Thyroid gland (tissue), 4 donors: ENCODE data around the gene COP1. TPM values are rescaled to one million over a fixed set of nuclear protein-coding genes. Genes with fewer than 3 reads are reported as not detected.
A peak's percentile ranks its signal among the peaks of the same experiment; 100 is the strongest.

Experiments
- DNase-seq, 2 donors: peaks; one replicate each; pipeline ENCODE4 v3.0.0-alpha.2; 2019
- H3K27ac ChIP-seq, 3 donors: fragments of 200-600 bp; sonication (generic); 1 replicate in 2 of 3; 2 replicates in 1 of 3; pipeline ENCODE4 v1.5.1; 2016 to 2019; ENCODE audit warnings: mild to moderate bottlenecking in 1 of 3, moderate library complexity in 1 of 3
- H3K27me3 ChIP-seq: fragments of 200-600 bp; sonication (generic); one replicate; pipeline ENCODE4 v1.5.1; 2019
- H3K36me3 ChIP-seq, 2 donors: fragments of 200-600 bp; sonication (generic); one replicate each; pipeline ENCODE4 v1.5.1; 2016 to 2019
- H3K4me1 ChIP-seq, 2 donors: fragments of 200-600 bp; sonication (generic); one replicate each; pipeline ENCODE4 v1.5.1; 2017 to 2019
- H3K4me3 ChIP-seq, 3 donors: fragments of 200-600 bp; sonication (generic); replicated peaks in 1 of 3; 1 replicate in 2 of 3; 2 replicates in 1 of 3; pipeline ENCODE4 v1.5.1; 2016; ENCODE audit warnings: mild to moderate bottlenecking in 1 of 3
- H3K9me3 ChIP-seq: fragments of 200-600 bp; sonication (generic); one replicate; pipeline ENCODE4 v1.5.1; 2017
- POLR2A ChIP-seq, 2 donors: fragments of 450-650 bp; IDR thresholded peaks; one replicate each; pipeline ENCODE4 v1.6.1; 2017; ENCODE audit warnings: antibody characterized with exemption in 2 of 2, mild to moderate bottlenecking in 2 of 2, moderate library complexity in 1 of 2
- WGBS, 2 donors: methylation state at CpG; one replicate each; pipeline ENCODE4 v1.1.5; 2017; 5-methylcytosine and 5-hydroxymethylcytosine counted together
- intact Hi-C: fragments of 100-400 bp; cut with DNase I; formaldehyde crosslinking; loops from one replicate; pipeline ENCODE4 v1.15.1; 2023
- small RNA-seq: library from RNA; depleted of rRNA; stranded (forward); fragments of <200 nt; gene quantifications from one replicate; pipeline ENCODE3, GENCODE V24; 2016
- total RNA-seq, 4 donors: library from RNA; depleted of rRNA; stranded (reverse); fragments of >200 nt; gene quantifications; one replicate each; pipeline ENCODE4 v1.2.3, GENCODE V29; 2016
- TF ChIP-seq, protein P1 (sequence below), 6 experiments: fragments of 200-600 bp in 3 of 6; fragments of 450-650 bp in 3 of 6; sonication (generic) in 3 of 6; IDR thresholded peaks; one replicate each; pipeline ENCODE4 v1.5.1; 2016 to 2019; ENCODE audit warnings: antibody characterized with exemption in 6 of 6, mild to moderate bottlenecking in 2 of 6, inconsistent platforms in 1 of 6, moderate library complexity in 1 of 6

Gene COP1
- total RNA-seq, 4 donors from 2014 or later = 67.8 to 116 (median 78.5) TPM

DNA sequence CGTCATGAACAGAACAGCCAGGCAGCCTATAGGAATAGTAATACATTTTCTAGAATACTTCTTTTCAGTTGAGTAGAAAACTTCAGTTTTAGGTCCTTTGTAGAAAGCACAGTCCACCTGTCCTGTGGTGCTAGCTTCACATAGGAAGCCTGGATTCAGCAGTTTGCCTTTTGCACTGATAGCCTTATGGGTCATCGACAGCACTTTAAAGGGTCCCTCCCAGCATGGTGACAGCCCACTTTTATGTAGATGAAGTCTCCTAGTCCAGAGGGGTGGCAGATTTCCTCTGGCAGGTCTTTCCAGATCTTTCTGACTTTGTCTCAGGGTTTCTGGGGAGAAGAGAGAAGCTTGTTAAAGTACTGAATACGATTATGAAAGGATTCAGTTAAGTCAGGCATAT, 302.3 kb downstream of the COP1 start:
- no peak overlapping the region for H3K27ac ChIP-seq
- no peak for DNase-seq
- no peaks in the 10 kb centered on the region for H3K9me3 ChIP-seq
- intact Hi-C loops = no loop called here
- TF ChIP-seq, protein P1, sequence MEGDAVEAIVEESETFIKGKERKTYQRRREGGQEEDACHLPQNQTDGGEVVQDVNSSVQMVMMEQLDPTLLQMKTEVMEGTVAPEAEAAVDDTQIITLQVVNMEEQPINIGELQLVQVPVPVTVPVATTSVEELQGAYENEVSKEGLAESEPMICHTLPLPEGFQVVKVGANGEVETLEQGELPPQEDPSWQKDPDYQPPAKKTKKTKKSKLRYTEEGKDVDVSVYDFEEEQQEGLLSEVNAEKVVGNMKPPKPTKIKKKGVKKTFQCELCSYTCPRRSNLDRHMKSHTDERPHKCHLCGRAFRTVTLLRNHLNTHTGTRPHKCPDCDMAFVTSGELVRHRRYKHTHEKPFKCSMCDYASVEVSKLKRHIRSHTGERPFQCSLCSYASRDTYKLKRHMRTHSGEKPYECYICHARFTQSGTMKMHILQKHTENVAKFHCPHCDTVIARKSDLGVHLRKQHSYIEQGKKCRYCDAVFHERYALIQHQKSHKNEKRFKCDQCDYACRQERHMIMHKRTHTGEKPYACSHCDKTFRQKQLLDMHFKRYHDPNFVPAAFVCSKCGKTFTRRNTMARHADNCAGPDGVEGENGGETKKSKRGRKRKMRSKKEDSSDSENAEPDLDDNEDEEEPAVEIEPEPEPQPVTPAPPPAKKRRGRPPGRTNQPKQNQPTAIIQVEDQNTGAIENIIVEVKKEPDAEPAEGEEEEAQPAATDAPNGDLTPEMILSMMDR (IDR thresholded peaks at IDR 0.05) = no peak
- no peak for TF ChIP-seq POLR2A (IDR thresholded peaks at IDR 0.05)
- no peaks in the 10 kb centered on the region for H3K4me1 ChIP-seq
- no peaks in the 10 kb centered on the region for H3K27me3 ChIP-seq
- no peaks in the 10 kb centered on the region for H3K36me3 ChIP-seq
- 75 to 83% methylated on average over 3 of the region's 3 CpGs for WGBS, 2 donors
- no peak overlapping the region for H3K4me3 ChIP-seq

DNA sequence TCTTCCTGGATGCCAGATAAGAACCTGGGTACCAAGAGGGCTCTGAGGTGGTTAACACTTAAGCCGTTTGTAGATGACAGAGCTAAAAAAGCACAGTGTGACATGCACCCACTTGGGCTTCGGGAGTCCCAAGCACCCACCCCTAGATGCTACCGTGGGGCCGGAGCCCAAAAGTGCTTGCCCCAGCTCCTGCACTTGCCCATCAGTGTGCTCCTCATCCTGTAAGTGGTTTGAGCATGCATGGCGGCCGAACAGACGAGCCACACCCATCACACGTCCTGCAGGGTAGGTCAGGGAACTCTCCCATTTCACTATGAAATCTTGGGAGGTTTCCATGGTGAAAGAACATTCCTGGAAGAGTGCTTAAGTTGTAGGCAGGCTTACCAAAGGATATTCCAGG, 304.8 kb downstream of the COP1 start:
- TF ChIP-seq, protein P1 (IDR thresholded peaks at IDR 0.05) = no peak

DNA sequence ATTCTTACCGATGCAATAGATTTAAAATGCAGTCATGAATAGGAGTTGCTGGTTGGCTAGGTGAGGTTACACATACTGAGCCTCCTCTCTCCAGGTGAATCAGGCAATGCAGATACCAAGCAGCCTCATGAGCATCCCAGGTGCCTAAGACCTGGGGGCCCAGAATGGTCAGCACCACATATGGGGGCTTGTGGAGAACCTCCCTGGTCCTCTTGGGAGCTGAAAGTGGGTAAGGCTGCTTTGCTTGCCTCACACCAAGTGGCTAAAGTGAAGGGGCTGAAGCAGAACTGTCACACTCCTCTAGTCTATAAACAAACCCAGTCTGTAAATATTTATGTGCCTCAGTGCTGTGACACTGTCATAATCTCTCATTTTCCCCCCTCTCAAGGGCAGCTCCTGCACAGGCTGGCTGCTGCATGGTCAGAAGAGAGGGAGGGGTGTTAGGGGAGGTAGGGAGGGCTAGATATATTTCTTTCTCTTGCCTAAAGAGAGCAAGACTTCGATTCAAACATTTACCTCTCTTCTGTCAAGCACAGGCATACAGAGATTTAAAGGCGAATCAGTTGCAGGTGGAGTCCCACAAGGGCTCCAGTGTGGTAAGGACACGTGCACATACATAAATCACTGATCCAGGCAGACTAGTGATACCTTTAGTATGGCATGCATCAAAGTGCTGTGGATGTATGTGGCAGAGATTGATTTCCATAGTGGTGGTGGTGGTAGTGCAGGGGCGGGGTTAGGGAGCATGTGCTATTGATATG, 305.8 kb downstream of the COP1 start:
- intact Hi-C loops = no loop called here
- no peaks in the 10 kb centered on the region for H3K4me1 ChIP-seq
- no peak overlapping the region for H3K27ac ChIP-seq
- H3K27me3 ChIP-seq = no peaks in the 10 kb centered on the region
- 88 to 91% methylated on average over 5 of the region's 5 CpGs for WGBS, 2 donors
- no peaks in the 10 kb centered on the region for H3K9me3 ChIP-seq
- H3K36me3 ChIP-seq = no peaks in the 10 kb centered on the region
- H3K4me3 ChIP-seq = no peak overlapping the region
- no peak for DNase-seq
- TF ChIP-seq, protein P1 (IDR thresholded peaks at IDR 0.05) = no peak
- TF ChIP-seq POLR2A (IDR thresholded peaks at IDR 0.05) = no peak

More for the DNA sequence above, 304.8 kb downstream of the COP1 start:
- DNase-seq = no peak
- intact Hi-C loops = no loop called here
- Histone ChIP-seq H3K4me3 (no peak overlapping the region), H3K4me1 (no peaks in the 10 kb centered on the region), H3K27me3 (no peaks in the 10 kb centered on the region), H3K9me3 (no peaks in the 10 kb centered on the region), H3K27ac (no peak overlapping the region), H3K36me3 (no peaks in the 10 kb centered on the region)
- 83 to 92% methylated on average over 8 of the region's 8 CpGs for WGBS, 2 donors

DNA sequence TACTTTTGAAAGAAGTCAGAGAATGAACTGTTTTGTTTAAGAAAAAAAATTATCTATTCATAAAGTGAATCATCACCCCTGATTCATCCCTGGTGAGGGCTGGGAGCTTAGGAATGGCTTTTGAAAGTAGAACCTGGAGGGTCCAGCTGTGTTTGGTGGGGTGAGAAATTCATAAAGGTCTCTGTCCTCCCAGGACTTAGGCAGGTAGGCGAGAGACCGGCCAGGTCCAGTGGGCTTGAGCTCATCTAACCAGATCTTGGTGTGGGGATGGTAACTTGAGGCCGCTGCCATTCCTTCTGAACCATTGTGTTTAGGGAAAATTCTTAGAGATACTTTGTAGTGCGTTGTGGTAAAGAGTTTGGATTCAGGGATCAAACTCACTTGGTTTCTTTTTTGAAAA, 306.9 kb downstream of the COP1 start:
- H3K27me3 ChIP-seq = no peaks in the 10 kb centered on the region
- intact Hi-C loops = no loop called here
- TF ChIP-seq POLR2A (IDR thresholded peaks at IDR 0.05) = no peak
- TF ChIP-seq, protein P1 (IDR thresholded peaks at IDR 0.05) = no peak
- 95 to 97% methylated on average over 4 of the region's 4 CpGs for WGBS, 2 donors
- H3K27ac ChIP-seq = no peak overlapping the region
- DNase-seq = no peak
- H3K36me3 ChIP-seq = no peaks in the 10 kb centered on the region
- no peaks in the 10 kb centered on the region for H3K9me3 ChIP-seq
- H3K4me1 ChIP-seq = no peaks in the 10 kb centered on the region
- H3K4me3 ChIP-seq = no peak overlapping the region

DNA sequence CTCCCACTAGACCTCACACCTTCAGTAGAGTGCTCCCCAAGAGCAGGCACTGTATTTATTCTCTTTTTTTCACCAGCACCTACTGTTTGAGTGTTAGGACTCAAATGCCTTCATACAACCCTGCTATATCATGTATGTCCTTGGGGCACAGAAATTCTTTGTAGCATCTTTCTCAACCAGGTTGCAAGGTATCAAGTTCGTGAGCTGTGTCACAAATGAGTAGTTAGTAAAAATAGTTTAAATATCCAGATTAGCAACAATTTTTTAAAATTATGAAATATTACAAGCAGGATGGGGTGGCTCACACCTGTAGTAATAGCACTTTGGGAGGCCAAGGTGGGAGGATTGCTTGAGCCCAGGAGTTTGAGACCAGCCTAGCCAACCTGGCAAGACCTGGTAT, 311.1 kb downstream of the COP1 start:
- TF ChIP-seq, protein P1 (IDR thresholded peaks at IDR 0.05) = no peak
- no peak for TF ChIP-seq POLR2A (IDR thresholded peaks at IDR 0.05)
- no peaks in the 10 kb centered on the region for H3K27me3 ChIP-seq
- no peak overlapping the region for H3K27ac ChIP-seq
- 89 to 96% methylated on average over 1 of the region's 1 CpG for WGBS, 2 donors
- intact Hi-C loops = no loop called here
- no peaks in the 10 kb centered on the region for H3K9me3 ChIP-seq
- DNase-seq = no peak
- H3K36me3 ChIP-seq = no peaks in the 10 kb centered on the region
- no peak overlapping the region for H3K4me3 ChIP-seq
- no peaks in the 10 kb centered on the region for H3K4me1 ChIP-seq

Small RNA genes lying within 50 kb of the gene (small RNA-seq; reads per million reads assigned to genes)
- gene RF00066 (not detected), gene RNU2-12P (not detected), gene RPS29P5 (not detected), gene SCARNA3 (13.3 reads per million, percentile 93 among the genes with 10 or more reads in this experiment)
